T47D (cell line): ENCODE measurements around the gene PSMD13.

Experiments used
- DNase-seq, 2 experiments: peaks; one replicate each; pipeline versions ENCODE4 v3.0.0 to v3.0.0-alpha.2; 2011 to 2012; ENCODE audit warnings: low read depth in 1 of 2, low spot score in 1 of 2
- JUND ChIP-seq: IDR thresholded peaks from 2 replicates; pipeline ENCODE4 v1.6.1; 2012; ENCODE audit warnings: low read depth
- in situ Hi-C: cut with HindIII; loops from 2 replicates; pipeline ENCODE4 v1.10.0; 2016; ENCODE audit warnings: low sequenced_read_pairs, low pct_unique_long_range_greater_than_20kb

The PSMD13 gene

GRCh38 chr11:199782-200181 lies 37.0 kb upstream of the PSMD13 start:
- in situ Hi-C loops = no loop called here
- TF ChIP-seq JUND = no peak
- DNase-seq = no peak

- no peak for TF ChIP-seq JUND
- in situ Hi-C loops = no loop called here
Observed at GRCh38 chr11:200224-201003, 36.4 kb upstream of the PSMD13 start.

GRCh38 chr11:201966-202365 lies 34.8 kb upstream of the PSMD13 start:
- in situ Hi-C loops = no loop called here
- DNase-seq = no peak
- no peak for TF ChIP-seq JUND

More at GRCh38 chr11:200224-201003, 36.4 kb upstream of the PSMD13 start:
- DNase-seq = no peak

GRCh38 chr11:202490-202889 lies 34.3 kb upstream of the PSMD13 start:
- in situ Hi-C loops = no loop called here
- TF ChIP-seq JUND = no peak

GRCh38 chr11:203056-203944 lies 33.5 kb upstream of the PSMD13 start:
- no peak for DNase-seq
- no peak for TF ChIP-seq JUND
- in situ Hi-C loops = no loop called here

More at GRCh38 chr11:202490-202889, 34.3 kb upstream of the PSMD13 start:
- DNase-seq = no peak

GRCh38 chr11:203945-204586 lies 32.7 kb upstream of the PSMD13 start:
- DNase-seq = no peak
- in situ Hi-C loops = no loop called here
- no peak for TF ChIP-seq JUND

- no peak for DNase-seq
Observed at GRCh38 chr11:204587-205109, 32.1 kb upstream of the PSMD13 start.

GRCh38 chr11:205221-206001 lies 31.4 kb upstream of the PSMD13 start:
- TF ChIP-seq JUND = no peak
- DNase-seq = no peak
- in situ Hi-C loops = no loop called here

More at GRCh38 chr11:204587-205109, 32.1 kb upstream of the PSMD13 start:
- TF ChIP-seq JUND = no peak
- in situ Hi-C loops = no loop called here

GRCh38 chr11:206002-206384 lies 30.8 kb upstream of the PSMD13 start:
- TF ChIP-seq JUND = no peak
- in situ Hi-C loops = no loop called here
- DNase-seq = no peak

GRCh38 chr11:206526-207207 lies 30.1 kb upstream of the PSMD13 start:
- in situ Hi-C loops = no loop called here
- peak; percentile 23 to 50 for DNase-seq
- TF ChIP-seq JUND = no peak

GRCh38 chr11:207208-207862 lies 29.4 kb upstream of the PSMD13 start, which contains the start of the genes BET1L and RIC8A:
TSS of gene BET1L (minus strand) at chr11:207399. CDS start at chr11:207321, 78 bp downstream.
TSS of gene RIC8A (plus strand) at chr11:207708. CDS start at chr11:208855, 1,147 bp downstream.
- in situ Hi-C loops = no loop called here
- peak; percentile 90 to 97 for DNase-seq

More at GRCh38 chr11:207208-207862, 29.4 kb upstream of the PSMD13 start, which contains the start of the genes BET1L and RIC8A:
- TF ChIP-seq JUND = no peak
